ENCODE measurements around the gene KIF24.
"Not testable (repeated sequence)": the region's sequence is repeated elsewhere in the genome, so short reads cannot be mapped to it uniquely, and the experiment has no call there.

The KIF24 gene

GRCh38 chr9:34363619-34364351 lies 34.7 kb upstream of the KIF24 start:
- in situ Hi-C loops (cut with HindIII; ENCODE audit: low sequenced_read_pairs), result loop anchor here (5.0 kb wide), 1 partner anchor 76 kb away; no protein-coding TSS in a partner anchor

GRCh38 chr9:34362614-34363214 lies 33.6 kb upstream of the KIF24 start:
- in situ Hi-C loops (cut with HindIII; ENCODE audit: low sequenced_read_pairs), result loop anchor here (5.0 kb wide), 1 partner anchor 75 kb away; no protein-coding TSS in a partner anchor

GRCh38 chr9:34352957-34353356 lies 23.9 kb upstream of the KIF24 start:
- in situ Hi-C loops (cut with HindIII; ENCODE audit: low sequenced_read_pairs), result not testable (repeated sequence)

GRCh38 chr9:34352122-34352652 lies 23.1 kb upstream of the KIF24 start:
- in situ Hi-C loops (cut with HindIII; ENCODE audit: low sequenced_read_pairs), result not testable (repeated sequence)

- in situ Hi-C loops (cut with HindIII; ENCODE audit: low sequenced_read_pairs), result no loop called here
Observed at GRCh38 chr9:34349324-34349723, 20.3 kb upstream of the KIF24 start.

- in situ Hi-C loops (cut with HindIII; ENCODE audit: low sequenced_read_pairs), result no loop called here
Observed at GRCh38 chr9:34347800-34348158, 18.7 kb upstream of the KIF24 start.

DNA sequence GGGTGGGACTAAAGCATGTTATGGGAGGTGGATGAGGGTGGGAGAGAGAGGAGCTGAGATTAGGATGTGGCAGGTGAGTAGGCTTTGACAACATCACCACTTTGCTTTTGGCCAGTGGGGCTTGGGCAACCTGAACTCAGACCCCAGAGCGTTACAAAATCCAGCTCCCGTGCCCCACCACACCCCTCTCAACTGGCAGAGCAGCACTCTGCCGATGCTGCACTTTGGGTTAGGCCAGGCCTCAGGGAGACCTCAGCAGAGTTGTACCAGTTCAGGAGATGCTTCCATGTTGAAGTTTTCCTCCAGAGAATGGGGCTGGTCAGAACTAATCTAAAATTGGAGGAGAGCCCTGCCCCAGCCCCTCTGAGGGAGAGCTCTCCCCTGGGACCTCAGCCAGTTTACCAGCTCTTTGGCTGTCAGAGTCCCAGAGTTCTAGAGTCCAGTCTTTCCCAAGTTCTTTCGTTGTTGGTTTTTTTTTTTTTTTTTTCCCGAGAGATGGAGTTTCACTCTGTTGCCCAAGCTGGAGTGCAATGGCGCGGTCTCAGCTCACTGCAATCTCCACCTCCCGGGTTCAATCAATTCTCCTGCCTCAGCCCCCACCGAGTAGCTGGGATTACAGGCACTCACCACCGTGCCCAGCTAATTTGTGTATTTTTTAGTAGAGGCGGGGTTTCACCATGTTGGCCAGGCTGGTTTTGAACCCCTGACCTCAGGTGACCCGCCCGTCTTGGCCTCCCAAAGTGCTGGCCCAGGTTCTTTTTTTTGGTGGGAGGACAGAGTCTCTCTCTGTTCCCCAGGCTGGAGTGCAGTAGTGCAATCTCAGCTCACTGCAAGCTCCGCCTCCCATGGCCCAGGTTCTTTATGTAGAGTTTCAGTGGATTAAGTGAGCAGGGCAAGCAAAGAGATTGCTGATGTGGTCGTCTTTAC lies 18.1 kb upstream of the KIF24 start:
- in situ Hi-C loops (cut with HindIII; ENCODE audit: low sequenced_read_pairs), result no loop called here

DNA sequence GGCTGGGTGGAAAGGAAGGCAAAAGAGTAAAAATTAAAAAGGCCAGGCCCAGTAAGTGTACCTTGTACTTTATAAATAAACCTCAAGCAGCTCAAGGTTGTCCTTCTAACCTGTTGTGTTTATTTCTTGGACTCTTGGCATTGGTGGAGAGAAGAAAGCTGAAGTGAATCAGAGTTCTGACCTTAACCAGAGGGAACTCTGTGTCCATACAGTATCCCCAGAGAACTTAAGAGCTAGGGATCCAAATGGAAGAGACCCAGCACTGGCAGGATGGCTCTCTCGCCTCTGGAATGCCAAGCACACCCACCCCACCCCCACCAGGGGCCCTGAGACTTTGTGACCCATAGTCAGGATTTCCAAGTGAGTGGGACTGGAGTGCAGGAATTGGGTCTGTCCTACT lies 14.5 kb upstream of the KIF24 start:
- in situ Hi-C loops (cut with HindIII; ENCODE audit: low sequenced_read_pairs), result no loop called here

- in situ Hi-C loops (cut with HindIII; ENCODE audit: low sequenced_read_pairs), result no loop called here
Observed at GRCh38 chr9:34343090-34343489, 14.0 kb upstream of the KIF24 start.

DNA sequence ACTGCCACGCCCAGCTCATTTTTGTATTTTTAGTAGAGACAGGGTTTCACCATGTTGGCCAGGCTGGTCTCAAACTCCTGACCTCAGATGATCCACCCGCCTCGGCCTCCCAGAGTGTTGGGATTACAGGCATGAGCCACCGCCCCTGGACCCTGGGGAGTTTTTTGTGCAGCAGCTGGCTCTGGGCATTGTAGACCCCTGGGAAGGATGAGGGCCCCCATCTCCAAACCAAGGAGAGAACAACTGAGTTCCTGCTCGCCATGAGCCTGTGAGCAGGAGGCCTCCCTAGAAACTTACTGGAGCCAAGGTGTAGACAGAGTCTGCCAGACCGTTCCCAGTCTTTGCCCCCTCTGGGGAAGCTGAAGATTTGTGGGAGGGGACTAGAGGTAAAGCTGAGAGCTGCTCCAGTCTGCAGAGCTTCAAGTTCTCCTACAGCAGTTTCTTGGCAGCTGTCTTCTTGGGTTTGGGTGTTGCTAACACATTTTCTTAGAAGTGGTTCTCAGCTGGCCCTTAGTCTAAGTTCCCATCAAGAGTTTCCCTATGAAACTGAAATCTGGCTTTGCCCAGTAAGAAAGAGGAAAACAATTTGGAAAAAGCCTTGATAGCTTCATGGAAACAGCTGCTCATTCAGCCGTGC lies 12.7 kb upstream of the KIF24 start:
- in situ Hi-C loops (cut with HindIII; ENCODE audit: low sequenced_read_pairs), result no loop called here

DNA sequence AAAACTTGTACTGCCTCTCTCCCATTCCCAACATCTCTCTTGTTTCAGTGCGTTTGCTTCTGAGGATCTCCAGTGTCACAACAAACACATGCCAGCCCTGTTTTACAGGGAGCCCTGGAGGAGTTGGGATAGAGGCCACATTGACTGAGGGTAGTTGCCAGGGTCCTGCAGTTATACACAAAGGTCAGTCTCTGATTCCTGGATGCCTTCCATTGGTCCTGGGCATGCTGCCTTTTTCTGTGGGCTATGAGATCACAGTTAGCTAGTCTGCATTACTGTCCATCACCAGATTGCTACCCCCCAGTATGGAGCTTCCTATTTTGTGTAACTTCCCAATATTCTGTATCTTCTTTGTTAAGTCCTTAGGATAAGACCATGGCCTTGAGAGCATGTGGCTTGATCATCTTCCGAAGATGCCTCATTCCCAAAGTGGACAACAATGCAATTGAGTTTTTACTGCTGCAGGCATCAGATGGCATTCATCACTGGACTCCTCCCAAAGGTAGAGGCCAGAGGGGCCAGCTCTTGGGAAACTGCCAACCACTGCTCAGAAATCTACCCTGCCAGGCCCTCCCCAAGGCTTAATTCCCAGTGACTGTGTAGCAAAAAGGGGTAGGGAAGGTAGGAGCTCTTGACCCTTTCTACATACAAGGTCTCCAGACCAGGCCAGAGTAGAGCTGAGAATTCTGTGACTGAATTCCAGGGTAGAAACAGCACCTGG lies 9.8 kb upstream of the KIF24 start:
- in situ Hi-C loops (cut with HindIII; ENCODE audit: low sequenced_read_pairs), result no loop called here

DNA sequence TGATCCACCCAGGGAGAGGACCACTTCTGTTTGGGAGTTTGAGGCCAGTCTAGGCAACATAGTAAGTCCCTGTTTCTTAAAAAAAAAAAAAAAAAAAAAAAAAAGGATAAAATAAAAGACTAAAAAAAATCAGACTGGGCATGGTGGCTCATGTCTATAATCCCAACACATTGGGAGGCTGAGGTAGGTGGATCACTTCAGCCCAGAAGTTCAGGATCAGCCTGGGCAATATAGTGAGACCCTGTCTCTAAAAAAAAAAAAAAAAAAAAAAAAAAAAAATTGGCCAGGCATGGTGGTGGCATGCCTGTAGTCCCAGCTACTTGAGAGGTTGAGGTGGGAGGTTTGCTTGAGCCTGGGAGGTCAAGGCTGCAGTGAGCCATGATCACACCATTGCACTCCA lies 9.0 kb upstream of the KIF24 start:
- in situ Hi-C loops (cut with HindIII; ENCODE audit: low sequenced_read_pairs), result not testable (repeated sequence)

GRCh38 chr9:34337403-34337802 lies 8.3 kb upstream of the KIF24 start:
- in situ Hi-C loops (cut with HindIII; ENCODE audit: low sequenced_read_pairs), result no loop called here

GRCh38 chr9:34335376-34335775 lies 6.3 kb upstream of the KIF24 start:
- in situ Hi-C loops (cut with HindIII; ENCODE audit: low sequenced_read_pairs), result no loop called here

GRCh38 chr9:34334916-34335315 lies 5.8 kb upstream of the KIF24 start:
- in situ Hi-C loops (cut with HindIII; ENCODE audit: low sequenced_read_pairs), result no loop called here

DNA sequence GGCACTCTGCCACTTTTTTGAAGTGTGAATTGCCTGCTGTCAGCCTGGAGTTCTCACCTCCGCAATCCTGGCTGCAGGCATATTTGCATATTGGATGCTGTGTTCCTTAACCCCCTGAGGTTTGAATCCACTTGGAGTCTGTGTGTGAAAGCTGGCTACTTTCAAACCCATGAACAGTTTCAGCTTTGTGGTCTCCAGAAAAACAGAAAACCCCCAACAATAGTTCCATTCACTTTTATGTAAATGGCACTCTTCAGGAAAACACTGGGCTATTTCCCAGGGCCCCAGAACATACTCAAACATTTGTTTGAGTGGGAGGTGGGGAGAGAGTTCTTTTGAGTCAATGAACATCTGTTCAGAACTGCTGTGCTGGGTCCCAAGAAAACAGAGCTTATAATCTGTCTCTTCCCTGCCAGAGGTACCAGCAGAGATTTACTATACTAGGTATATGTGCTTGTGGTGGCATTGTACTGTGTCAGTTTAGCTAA lies 5.3 kb upstream of the KIF24 start:
- in situ Hi-C loops (cut with HindIII; ENCODE audit: low sequenced_read_pairs), result no loop called here

DNA sequence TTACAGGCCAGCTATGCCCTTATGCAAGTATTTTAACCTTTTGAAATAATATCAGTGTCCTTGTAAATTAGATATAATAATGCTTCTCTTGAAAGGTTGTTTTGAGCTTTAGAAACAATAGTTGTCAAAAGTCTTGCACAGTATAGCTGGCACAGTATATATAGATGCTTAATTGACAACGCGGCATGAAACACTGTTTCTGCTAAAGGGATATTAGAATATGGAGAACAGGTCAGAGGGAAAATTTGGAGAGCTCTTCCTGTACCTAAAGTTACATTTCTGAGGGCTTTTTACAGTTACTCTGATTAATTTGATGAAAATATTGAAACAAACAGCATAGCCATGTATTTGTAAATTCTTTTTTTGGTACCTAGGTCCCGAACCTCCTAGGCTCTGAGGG lies 4.8 kb upstream of the KIF24 start:
- in situ Hi-C loops (cut with HindIII; ENCODE audit: low sequenced_read_pairs), result no loop called here

- in situ Hi-C loops (cut with HindIII; ENCODE audit: low sequenced_read_pairs), result no loop called here
Observed at GRCh38 chr9:34332076-34332964, 3.3 kb upstream of the KIF24 start.

- in situ Hi-C loops (cut with HindIII; ENCODE audit: low sequenced_read_pairs), result no loop called here
Observed at GRCh38 chr9:34331196-34331595, 2.1 kb upstream of the KIF24 start.
